Activated CD4-positive, alpha-beta T cell treated with anti-CD3 and anti-CD28 coated beads for 24 hours (primary cell): ENCODE data around the gene A4GALT.
A peak's percentile ranks its signal among the peaks of the same experiment; 100 is the strongest.
"Not testable (repeated sequence)": the region's sequence is repeated elsewhere in the genome, so short reads cannot be mapped to it uniquely, and the experiment has no call there.

Source experiments
- DNase-seq, 2 donors: peaks; one replicate each; pipeline ENCODE4 v3.0.0-alpha.2; 2020; ENCODE audit warnings: low read depth in 2 of 2

Gene A4GALT

GRCh38 chr22:42682113-42682851, 38.4 kb downstream of the A4GALT start:
- DNase-seq, result no peak

GRCh38 chr22:42680648-42681047, 40.0 kb downstream of the A4GALT start:
- DNase-seq, result no peak

GRCh38 chr22:42679691-42680090, 41.0 kb downstream of the A4GALT start:
- no peak for DNase-seq

GRCh38 chr22:42678894-42679293, 41.8 kb downstream of the A4GALT start:
- DNase-seq, result no peak

- not testable (repeated sequence) for DNase-seq
Measured at GRCh38 chr22:42677936-42678335, 42.7 kb downstream of the A4GALT start.

- DNase-seq, result no peak
Measured at GRCh38 chr22:42676059-42676607, 44.5 kb downstream of the A4GALT start.

GRCh38 chr22:42673898-42674401, 46.7 kb downstream of the A4GALT start:
- DNase-seq, result no peak

- not testable (repeated sequence) for DNase-seq
Measured at GRCh38 chr22:42673071-42673470, 47.6 kb downstream of the A4GALT start.

- no peak for DNase-seq
Measured at GRCh38 chr22:42670921-42671709, 49.6 kb downstream of the A4GALT start.

- no peak for DNase-seq
Measured at GRCh38 chr22:42670046-42670445, 50.6 kb downstream of the A4GALT start.

- DNase-seq, result not testable (repeated sequence)
Measured at GRCh38 chr22:42666393-42666792, 54.3 kb downstream of the A4GALT start.

GRCh38 chr22:42664976-42665831, 55.5 kb downstream of the A4GALT start:
- no peak for DNase-seq

GRCh38 chr22:42661985-42662831, 58.5 kb downstream of the A4GALT start:
- peak; percentile 68 to 77 for DNase-seq

- DNase-seq, result no peak
Measured at GRCh38 chr22:42656578-42656977, 64.1 kb downstream of the A4GALT start.

- no peak for DNase-seq
Measured at GRCh38 chr22:42655693-42656092, 65.0 kb downstream of the A4GALT start.

GRCh38 chr22:42654436-42655073, 66.1 kb downstream of the A4GALT start:
- DNase-seq, result no peak

GRCh38 chr22:42653999-42654398, 66.7 kb downstream of the A4GALT start:
- DNase-seq, result no peak

GRCh38 chr22:42651134-42651533, 69.5 kb downstream of the A4GALT start:
- DNase-seq, result no peak

- DNase-seq, result peak; percentile 75
Measured at GRCh38 chr22:42649246-42650099, 71.2 kb downstream of the A4GALT start, which contains the start of gene CYB5R3. CYB5R3 (minus strand) TSS chr22:42649392; CDS start chr22:42649315, 77 bp downstream.
